Measurements from ENCODE around the gene SIVA1. TPM values are rescaled to one million over a fixed set of nuclear protein-coding genes. Genes with fewer than 3 reads are reported as not detected.

The SIVA1 gene
- total RNA-seq, 2 donors from 2014 or later: 218 to 320 TPM

- Histone ChIP-seq H3K4me3 (no peak overlapping the region), H3K9me3 (no peaks in the 10 kb centered on the region), H3K27me3 (replicated peaks; ENCODE audit: insufficient read depth) (no peaks in the 10 kb centered on the region), H3K36me3 (peaks cover 13% of the 10 kb centered on the region), H3K27ac (no peak overlapping the region), H3K4me1 (ENCODE audit: control insufficient read depth in 1 of 2, low read depth in 2 of 2) (peaks cover 54 to 80% of the 10 kb centered on the region in 2 donors)
- ATAC-seq (ENCODE audit: insufficient number of reproducible peaks, low FRiP score, low read depth) (no peak), DNase-seq (ENCODE audit: low spot score) (no peak)
- no peak for TF ChIP-seq CTCF (IDR thresholded peaks at IDR 0.05)
Observed at GRCh38 chr14:104789752-104790743, 37.1 kb downstream of the SIVA1 start.

- no peak for TF ChIP-seq CTCF (IDR thresholded peaks at IDR 0.05)
- peaks cover 48 to 73% of the 10 kb centered on the region in 2 donors for H3K4me1 ChIP-seq (ENCODE audit: control insufficient read depth in 1 of 2, low read depth in 2 of 2)
- no peak overlapping the region for H3K4me3 ChIP-seq
- H3K27ac ChIP-seq: no peak overlapping the region
- DNase-seq (ENCODE audit: low spot score): no peak
- ATAC-seq (ENCODE audit: insufficient number of reproducible peaks, low FRiP score, low read depth): no peak
- H3K36me3 ChIP-seq: peaks cover 13% of the 10 kb centered on the region
- H3K27me3 ChIP-seq (replicated peaks; ENCODE audit: insufficient read depth): no peaks in the 10 kb centered on the region
- H3K9me3 ChIP-seq: no peaks in the 10 kb centered on the region
Observed at GRCh38 chr14:104791425-104791824, 38.5 kb downstream of the SIVA1 start.

- Histone ChIP-seq H3K9me3 (no peaks in the 10 kb centered on the region), H3K27ac (peak overlapping the region; percentile 37 to 54), H3K4me1 (ENCODE audit: control insufficient read depth in 1 of 2, low read depth in 2 of 2) (peaks cover 40 to 69% of the 10 kb centered on the region in 2 donors), H3K27me3 (replicated peaks; ENCODE audit: insufficient read depth) (no peaks in the 10 kb centered on the region), H3K4me3 (peak overlapping the region; percentile 15), H3K36me3 (peaks cover 13% of the 10 kb centered on the region)
- TF ChIP-seq CTCF (IDR thresholded peaks at IDR 0.05): no peak
- ATAC-seq (ENCODE audit: insufficient number of reproducible peaks, low FRiP score, low read depth) (no peak), DNase-seq (ENCODE audit: low spot score) (no peak)
Observed at GRCh38 chr14:104792101-104792884, 39.3 kb downstream of the SIVA1 start.

- Histone ChIP-seq H3K36me3 (peaks cover 11% of the 10 kb centered on the region), H3K9me3 (no peaks in the 10 kb centered on the region), H3K4me3 (peak overlapping the region; percentile 90), H3K27me3 (replicated peaks; ENCODE audit: insufficient read depth) (no peaks in the 10 kb centered on the region), H3K4me1 (ENCODE audit: control insufficient read depth in 1 of 2, low read depth in 2 of 2) (peaks cover 32 to 61% of the 10 kb centered on the region in 2 donors), H3K27ac (peak overlapping the region; percentile 37 to 54)
- ATAC-seq (ENCODE audit: insufficient number of reproducible peaks, low FRiP score, low read depth): no peak
- no peak for DNase-seq (ENCODE audit: low spot score)
- no peak for TF ChIP-seq CTCF (IDR thresholded peaks at IDR 0.05)
Observed at GRCh38 chr14:104792945-104793702, 40.2 kb downstream of the SIVA1 start.
